Peyer's patch (tissue), 4 donors: ENCODE data around the gene SMG6.

Source experiments
- POLR2A ChIP-seq, 2 donors: fragments of 450-650 bp; IDR thresholded peaks; one replicate each; pipeline ENCODE4 v1.5.1; 2017; ENCODE audit warnings: antibody characterized with exemption in 2 of 2, mild to moderate bottlenecking in 2 of 2, moderate library complexity in 2 of 2
- TF ChIP-seq, protein P1 (sequence below), 6 experiments: fragments of 450-650 bp in 4 of 6; fragments of 200-600 bp in 2 of 6; sonication (generic) in 1 of 6; IDR thresholded peaks; one replicate each; pipeline ENCODE4 v1.5.1; 2017 to 2019; ENCODE audit warnings: antibody characterized with exemption in 6 of 6, mild to moderate bottlenecking in 3 of 6, moderate library complexity in 1 of 6

DNA sequence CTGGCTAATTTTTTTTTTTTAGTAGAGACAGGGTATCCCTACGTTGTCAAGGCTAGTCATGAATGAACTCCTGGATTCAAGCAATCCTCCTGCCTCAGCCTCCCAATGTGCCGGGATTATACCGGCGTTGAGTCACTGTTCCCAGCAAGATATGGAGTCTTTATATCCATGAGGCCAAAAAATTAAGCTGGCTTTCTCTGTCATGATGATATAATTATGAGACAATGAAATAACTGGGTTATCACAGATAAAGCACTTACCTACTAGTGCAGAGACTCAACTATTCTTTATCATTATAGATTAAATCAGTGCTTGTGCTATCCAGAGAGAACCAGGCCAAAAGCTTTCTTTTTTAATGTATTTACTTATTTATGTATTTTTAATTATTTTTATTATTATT is 36.2 kb downstream of the SMG6 start:
- TF ChIP-seq, protein P1, sequence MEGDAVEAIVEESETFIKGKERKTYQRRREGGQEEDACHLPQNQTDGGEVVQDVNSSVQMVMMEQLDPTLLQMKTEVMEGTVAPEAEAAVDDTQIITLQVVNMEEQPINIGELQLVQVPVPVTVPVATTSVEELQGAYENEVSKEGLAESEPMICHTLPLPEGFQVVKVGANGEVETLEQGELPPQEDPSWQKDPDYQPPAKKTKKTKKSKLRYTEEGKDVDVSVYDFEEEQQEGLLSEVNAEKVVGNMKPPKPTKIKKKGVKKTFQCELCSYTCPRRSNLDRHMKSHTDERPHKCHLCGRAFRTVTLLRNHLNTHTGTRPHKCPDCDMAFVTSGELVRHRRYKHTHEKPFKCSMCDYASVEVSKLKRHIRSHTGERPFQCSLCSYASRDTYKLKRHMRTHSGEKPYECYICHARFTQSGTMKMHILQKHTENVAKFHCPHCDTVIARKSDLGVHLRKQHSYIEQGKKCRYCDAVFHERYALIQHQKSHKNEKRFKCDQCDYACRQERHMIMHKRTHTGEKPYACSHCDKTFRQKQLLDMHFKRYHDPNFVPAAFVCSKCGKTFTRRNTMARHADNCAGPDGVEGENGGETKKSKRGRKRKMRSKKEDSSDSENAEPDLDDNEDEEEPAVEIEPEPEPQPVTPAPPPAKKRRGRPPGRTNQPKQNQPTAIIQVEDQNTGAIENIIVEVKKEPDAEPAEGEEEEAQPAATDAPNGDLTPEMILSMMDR (IDR thresholded peaks at IDR 0.05) = no peak
- no peak for TF ChIP-seq POLR2A (IDR thresholded peaks at IDR 0.05)
